GM15510 (cell line): ENCODE results near the gene CEP112.

Source experiments
- POLR2A ChIP-seq: IDR thresholded peaks from 3 replicates; pipeline ENCODE4 v1.6.1; 2011; ENCODE audit warnings: borderline replicate concordance; ENCODE audit not compliant: insufficient read length; ENCODE audit errors: extremely low read depth

The CEP112 gene

DNA sequence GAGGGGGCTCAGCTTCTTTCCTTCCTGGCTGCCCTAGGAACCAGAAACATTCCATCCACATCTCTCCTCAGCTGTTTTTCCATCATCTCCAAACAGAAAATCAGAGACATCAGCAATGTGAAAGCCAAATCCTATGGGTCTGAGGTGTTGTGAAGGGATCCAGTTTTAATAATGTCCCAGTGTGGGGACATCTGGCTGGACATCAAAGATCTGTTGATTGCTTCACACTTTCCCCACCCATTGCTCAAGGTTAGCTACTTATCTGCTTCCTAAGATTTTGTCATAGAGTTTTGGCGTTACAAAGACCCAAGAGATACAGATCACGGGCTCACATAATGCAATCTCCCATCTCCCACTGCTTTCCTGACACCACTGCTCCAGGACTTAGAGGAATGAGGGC lies 582.6 kb downstream of the CEP112 start:
- no peak for TF ChIP-seq POLR2A

DNA sequence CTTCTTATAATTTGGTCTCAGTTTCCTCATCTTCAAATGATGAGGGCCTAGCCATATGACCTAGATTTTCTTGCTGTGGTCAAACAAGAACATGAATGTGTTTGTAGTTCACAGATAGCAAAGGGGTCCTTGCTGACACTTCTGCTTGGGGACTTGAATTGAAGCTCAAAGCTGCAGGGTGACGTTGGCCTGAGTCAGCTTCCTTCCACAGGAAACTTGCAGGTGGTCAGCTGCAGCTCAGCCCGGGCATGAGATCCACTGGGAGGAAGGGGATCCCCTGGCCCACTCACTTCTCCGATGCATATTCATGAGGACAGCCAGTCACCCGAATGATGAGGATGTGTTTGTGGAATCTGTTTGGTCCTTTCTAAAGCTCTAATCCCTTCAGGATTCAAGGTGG lies 587.9 kb downstream of the CEP112 start:
- TF ChIP-seq POLR2A, result no peak

DNA sequence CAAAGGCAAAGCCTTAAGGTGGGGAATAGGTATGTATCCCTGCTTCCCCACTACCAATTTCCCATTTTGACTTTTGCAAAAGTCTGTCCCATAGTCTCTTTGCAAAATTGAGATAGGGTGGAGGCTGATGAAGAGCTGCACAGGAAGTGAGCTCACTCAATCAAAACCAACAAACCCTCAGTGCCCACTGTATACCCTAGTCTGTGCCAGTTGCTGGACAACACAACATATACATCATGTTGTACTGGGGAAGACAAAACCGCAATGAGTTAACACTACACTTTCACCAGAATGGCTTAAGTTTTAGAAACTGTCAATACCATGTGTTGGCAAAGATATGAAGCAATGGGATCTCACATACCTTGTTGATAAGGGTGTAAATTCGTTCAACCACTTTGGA lies 590.1 kb downstream of the CEP112 start:
- TF ChIP-seq POLR2A, result no peak

- no peak for TF ChIP-seq POLR2A
Measured at GRCh38 chr17:65601145-65601544, 590.8 kb downstream of the CEP112 start.

- TF ChIP-seq POLR2A, result no peak
Measured at GRCh38 chr17:65600518-65600917, 591.4 kb downstream of the CEP112 start.

GRCh38 chr17:65599650-65600049 lies 592.3 kb downstream of the CEP112 start:
- no peak for TF ChIP-seq POLR2A

GRCh38 chr17:65598746-65599145 lies 593.2 kb downstream of the CEP112 start:
- no peak for TF ChIP-seq POLR2A

DNA sequence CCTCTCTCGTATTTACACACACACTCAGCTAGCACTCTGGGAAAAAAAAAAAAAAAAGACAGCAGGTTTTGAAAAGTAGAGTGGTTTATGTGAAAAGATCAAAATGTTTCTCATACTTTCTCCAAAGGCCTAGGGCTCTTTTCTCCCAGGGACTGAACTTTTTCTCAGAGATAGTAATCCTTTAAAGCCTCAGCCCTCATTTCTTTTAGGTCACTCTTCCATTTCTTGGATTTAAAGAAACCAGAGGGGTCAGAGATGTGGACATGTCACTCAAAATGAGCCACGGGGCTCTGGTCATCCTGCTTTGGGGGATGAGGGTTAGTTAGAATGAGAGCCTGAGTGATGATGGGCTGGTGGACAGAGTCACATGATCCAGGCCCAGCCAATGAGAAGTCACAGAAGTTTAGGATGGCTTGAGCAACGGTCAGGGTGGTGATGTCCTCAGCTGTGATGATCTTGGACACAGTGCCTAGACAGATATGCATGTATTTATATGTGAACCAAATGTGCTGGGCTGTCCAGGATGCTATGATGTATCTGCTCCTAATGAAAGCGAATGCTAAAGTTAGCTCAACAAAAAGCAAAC lies 596.8 kb downstream of the CEP112 start:
- TF ChIP-seq POLR2A, result no peak

DNA sequence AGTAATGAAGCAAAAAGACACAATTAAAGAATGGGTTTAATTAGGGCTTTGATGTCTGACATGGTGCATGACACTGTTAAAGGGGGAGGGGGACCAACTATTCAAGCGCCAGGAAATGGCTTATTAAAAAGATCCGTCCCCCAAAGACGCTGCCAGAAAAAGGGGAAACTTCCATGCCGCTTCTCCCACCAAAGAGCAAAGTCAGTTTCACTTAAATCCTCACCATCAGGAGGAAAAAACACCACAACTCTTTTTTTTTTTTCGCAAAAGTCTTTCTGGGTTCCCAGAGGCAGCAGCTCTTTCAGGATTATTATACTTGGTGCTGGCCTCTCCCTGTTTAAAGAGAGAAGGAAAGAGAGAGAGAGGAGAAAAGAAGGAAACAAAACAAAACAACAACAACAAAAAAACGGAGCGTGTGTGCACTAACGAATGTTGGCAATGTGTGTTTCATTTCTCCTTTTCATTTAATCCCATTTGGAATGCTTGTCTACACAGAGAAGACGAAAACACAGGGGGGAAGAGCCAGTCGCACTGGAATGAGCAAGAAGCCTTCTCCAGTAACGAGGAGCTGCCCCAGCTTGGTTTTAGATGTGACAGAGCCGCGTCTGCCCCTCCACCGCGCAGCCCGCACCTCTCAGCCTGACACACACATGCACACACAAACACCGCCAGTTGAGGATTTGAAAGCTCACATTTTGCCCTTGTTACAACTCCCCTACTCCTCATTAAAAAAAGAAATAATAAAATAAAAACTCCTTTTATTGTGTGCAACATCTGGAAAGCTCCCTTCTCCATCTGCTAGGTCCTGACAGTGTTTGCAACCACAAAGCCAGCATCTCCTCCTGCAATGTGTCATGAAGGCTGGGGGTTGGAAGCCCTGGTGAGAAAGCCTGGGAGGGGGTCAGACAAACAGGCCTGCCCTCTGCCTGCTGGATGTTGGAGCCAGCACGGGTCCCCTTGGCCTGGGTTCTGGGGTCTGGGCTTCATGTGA lies 597.8 kb downstream of the CEP112 start:
- no peak for TF ChIP-seq POLR2A

DNA sequence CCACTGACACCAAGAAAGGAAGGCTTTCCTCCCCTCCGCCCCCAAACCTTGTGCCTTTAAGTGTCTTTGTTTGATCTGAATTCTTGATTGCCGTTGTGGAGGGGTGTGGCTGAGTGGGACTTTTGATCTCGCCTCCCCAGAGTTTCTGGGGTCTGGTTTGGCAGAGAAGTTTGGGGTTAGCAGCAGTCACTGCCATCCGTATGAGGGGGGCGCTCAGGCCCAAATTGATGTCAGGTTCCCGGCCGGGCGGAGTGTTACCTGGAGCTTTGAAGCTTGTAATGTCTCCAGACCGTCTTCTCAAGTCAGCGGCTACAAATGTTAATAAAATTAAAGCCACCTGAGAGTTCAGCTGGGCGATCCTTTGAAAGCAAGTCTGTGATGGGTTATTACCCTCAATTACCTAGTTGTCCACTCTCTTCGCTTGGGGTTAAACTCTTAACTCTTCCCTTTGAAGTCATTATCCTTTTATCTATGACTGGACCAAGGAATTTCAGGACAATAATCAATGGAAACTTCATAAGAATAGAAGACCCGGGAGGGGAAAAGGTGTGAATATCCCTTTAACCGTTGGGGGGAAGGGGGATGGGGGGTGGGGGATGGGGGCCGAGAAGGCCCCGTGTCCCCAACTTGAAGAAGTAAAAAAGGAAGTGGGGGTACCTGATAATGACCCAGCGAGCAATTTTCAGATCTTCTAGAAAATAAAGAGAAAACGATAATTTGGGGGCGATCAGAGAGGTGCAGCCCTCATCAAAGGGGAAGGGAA lies 598.7 kb downstream of the CEP112 start:
- no peak for TF ChIP-seq POLR2A

GRCh38 chr17:65592125-65592965 lies 599.6 kb downstream of the CEP112 start:
- TF ChIP-seq POLR2A, result no peak

DNA sequence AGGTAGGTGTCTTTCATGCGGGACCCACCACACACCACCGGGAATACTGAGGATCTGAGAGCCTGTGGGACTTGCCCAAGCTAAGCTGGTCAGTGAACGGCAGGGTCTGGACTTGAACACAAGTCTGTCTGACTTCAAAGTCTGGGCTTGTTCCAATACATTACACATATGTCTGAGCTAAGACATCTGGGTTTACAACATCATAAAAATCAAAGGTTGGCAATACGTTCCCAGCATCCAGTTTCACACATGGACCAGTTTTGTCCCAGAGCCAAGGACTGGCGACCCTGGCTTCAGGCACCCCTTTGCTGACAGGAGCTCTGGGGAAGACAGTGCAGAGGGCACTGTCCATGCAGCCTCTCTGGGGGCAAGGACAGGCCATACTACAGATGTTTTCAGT lies 602.6 kb downstream of the CEP112 start:
- TF ChIP-seq POLR2A, result no peak

- TF ChIP-seq POLR2A, result no peak
Measured at GRCh38 chr17:65588181-65588808, 603.6 kb downstream of the CEP112 start.
